ENCODE results near the gene BLMH.
"Not testable (repeated sequence)": the region's sequence is repeated elsewhere in the genome, so short reads cannot be mapped to it uniquely, and the experiment has no call there.

Gene BLMH

DNA sequence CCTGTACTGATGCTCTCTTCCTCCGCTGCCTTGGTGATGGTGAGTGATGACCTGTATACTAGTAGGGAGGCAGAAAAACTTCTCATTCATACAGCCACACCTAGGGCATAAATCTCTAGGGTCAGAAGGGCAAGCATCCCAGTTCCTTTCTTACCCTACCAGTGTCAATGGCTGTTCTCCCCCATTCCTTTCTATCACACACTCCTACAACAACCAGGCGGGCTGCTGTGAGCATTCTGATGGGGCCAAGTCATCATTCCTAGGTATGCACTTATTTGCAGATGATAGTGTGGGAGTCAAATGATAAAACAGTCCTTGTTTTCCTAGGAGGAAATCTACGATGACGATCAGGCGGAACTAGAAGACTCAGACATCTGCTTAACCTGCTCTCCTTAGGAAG, 42.3 kb downstream of the BLMH start:
- DNase-seq (ENCODE audit: low read depth in 3 of 3): no peak

DNA sequence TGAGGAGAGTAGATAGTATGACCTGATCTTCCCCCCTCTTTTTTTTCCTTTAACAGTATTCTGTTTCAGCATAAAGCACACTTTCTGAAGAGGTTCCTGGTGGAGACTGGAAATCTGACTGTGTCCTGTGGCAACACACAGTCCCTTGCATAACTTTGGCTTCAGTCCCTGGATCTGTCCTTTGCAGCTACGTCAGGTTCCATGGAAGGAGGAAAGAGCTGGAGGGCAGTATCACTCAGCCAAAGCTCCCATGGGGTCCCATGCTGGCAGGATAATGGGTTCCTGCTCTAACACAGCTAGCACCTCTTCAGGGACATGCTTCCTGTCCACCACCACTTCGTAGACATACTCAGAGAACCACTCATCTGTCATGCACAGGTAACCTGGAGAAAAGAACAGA, 43.0 kb downstream of the BLMH start:
- no peak for DNase-seq (ENCODE audit: low read depth in 3 of 3)

DNA sequence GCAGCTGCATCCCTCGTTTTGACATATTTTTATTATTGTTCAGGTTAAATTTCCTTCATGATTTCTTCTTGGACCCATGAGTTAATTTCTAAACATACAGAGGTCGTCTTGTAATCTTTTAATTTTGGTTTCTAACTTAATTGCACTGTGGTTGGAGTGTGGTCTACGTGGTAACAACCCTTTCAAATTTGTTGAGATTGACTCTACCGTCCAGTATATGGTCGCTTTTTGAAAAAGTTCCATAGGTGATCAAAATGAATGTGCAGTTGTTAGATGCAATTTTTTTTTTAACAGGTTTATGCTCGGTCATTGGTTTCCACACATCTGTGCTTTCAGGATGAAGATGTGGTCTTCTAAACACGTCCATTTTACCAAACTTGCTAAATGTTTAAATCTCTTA, 45.3 kb downstream of the BLMH start:
- no peak for DNase-seq (ENCODE audit: low read depth in 3 of 3)

- no peak for DNase-seq (ENCODE audit: low read depth in 3 of 3)
Measured at GRCh38 chr17:30244853-30245385, 46.8 kb downstream of the BLMH start.

DNA sequence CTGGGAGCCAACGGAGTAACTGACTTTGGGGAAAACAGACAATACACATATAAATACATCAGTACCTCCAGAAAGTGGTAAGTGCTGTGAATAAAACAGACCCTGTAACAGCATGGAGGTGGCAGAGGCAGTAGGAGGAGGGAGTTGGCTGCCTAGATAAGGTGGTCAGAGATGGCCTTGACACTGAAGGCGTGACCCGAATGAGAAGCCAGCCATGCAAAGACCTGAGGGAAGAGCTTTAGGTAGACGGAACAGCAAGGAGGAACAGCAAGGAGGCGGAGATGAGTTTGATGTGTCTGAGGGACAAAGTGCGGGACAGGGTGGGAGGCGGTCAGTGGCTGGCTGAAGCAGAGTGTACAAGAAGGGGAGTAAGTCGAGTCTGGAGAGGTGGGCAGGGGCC, 48.2 kb downstream of the BLMH start:
- no peak for DNase-seq (ENCODE audit: low read depth in 3 of 3)

GRCh38 chr17:30243002-30243401, 48.7 kb downstream of the BLMH start:
- DNase-seq (ENCODE audit: low read depth in 3 of 3): no peak

DNA sequence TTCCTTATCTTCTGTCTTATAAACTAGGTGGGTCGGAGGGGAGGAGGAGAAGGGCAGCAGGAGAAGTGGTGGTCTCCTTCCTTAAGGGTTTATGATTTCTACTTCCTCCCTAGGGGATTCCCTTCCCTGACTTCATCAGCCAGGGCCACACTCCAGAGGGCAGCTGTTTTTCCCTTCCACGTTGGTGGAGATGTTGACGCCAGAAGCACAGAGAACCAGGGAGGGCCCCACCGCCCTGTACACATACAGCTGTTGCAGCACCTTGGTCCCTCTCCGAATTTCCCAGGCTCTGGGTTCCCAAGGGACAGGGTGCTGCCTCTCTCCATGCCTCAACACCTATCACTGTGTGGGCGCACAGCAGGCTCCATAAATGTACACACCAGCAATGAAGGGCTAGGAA, 50.7 kb downstream of the BLMH start:
- no peak for DNase-seq (ENCODE audit: low read depth in 3 of 3)

- no peak for DNase-seq (ENCODE audit: low read depth in 3 of 3)
Measured at GRCh38 chr17:30240177-30240576, 51.6 kb downstream of the BLMH start.

GRCh38 chr17:30239089-30239462, 52.7 kb downstream of the BLMH start:
- no peak for DNase-seq (ENCODE audit: low read depth in 3 of 3)

- no peak for DNase-seq (ENCODE audit: low read depth in 3 of 3)
Measured at GRCh38 chr17:30238387-30239088, 53.2 kb downstream of the BLMH start.

GRCh38 chr17:30238003-30238344, 53.8 kb downstream of the BLMH start:
- no peak for DNase-seq (ENCODE audit: low read depth in 3 of 3)

- DNase-seq (ENCODE audit: low read depth in 3 of 3): no peak
Measured at GRCh38 chr17:30237296-30238002, 54.3 kb downstream of the BLMH start.

DNA sequence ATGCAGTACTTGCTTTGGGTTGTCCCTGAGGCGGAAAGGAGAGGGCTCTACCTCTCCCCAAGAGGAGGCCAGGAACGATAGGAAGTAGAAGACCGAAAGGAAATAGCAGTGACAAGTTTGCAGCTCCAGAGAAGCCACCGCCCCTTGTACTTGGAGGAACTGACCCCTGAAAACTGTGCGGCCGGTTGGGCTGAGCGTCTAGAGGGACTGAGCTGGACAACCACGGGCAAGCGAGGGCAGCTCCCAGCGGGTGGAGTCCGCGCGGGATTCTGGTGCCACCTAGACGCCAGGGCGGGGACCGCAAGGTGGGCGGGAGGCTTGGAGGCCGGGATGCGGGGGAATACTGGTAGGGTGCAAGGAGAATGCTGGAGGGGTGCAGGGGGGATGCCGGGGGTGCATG, 55.0 kb downstream of the BLMH start:
- DNase-seq (ENCODE audit: low read depth in 3 of 3): no peak

DNA sequence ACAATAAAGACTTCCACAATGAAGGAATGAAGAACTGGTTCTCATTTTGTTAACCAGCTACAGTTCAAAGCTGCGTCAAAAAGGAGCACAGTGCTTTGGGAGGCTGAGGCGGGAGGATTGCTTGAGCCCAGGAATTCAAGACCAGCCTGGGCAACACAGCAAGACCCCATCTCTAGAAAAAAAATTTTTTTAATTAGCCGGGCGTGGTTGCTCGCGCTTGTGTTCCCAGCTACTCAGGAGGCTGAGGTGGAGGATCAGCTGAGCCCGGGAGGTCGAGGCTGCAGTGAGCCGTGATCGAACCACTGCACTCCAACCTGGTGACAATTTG, 55.5 kb downstream of the BLMH start:
- DNase-seq (ENCODE audit: low read depth in 3 of 3): no peak

GRCh38 chr17:30235386-30236296, 56.1 kb downstream of the BLMH start, which contains the start of gene SLC6A4:
TSS of gene SLC6A4 (minus strand) at chr17:30235697. CDS start at chr17:30221958, 13,739 bp downstream.
- no peak for DNase-seq (ENCODE audit: low read depth in 3 of 3)

DNA sequence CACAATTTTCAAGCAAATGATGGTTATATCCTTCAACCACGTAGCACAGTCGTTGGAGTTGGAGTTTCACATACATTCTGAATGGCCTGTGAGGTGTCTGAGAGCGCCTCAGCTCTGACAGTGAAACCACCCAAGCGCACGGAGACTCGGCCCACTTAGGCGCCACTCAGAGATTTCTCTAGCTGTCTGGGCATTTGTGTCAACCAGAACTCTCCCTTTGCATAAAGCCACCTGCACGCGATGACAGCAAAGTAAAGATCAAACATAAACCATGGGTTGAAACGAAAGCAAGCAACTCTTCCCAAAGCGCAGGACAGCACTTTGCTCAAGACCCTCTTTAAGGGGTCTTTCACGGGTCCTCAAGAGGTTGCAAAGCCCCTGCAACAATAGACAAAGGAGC, 56.8 kb downstream of the BLMH start:
- no peak for DNase-seq (ENCODE audit: low read depth in 3 of 3)

DNA sequence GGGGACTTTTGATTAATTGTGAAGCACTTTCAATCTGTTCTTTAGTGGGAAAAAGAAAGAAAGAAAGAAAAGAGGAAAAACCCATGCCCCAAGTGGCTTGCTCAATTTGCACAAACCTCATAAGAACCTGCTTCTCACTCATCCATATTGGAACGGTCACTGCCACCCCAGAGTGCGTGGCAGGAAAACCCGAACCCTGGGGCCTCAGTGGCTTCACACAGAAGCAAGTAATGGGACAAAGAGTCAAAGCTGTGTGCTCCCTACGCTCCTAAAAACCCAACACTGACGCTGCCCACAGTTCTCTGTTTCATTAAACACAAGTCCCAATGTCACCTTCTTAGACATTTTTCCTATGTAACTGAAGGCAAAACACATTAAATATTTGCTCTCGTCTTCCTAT, 57.4 kb downstream of the BLMH start:
- DNase-seq (ENCODE audit: low read depth in 3 of 3): no peak

- no peak for DNase-seq (ENCODE audit: low read depth in 3 of 3)
Measured at GRCh38 chr17:30232824-30233427, 58.8 kb downstream of the BLMH start.

DNA sequence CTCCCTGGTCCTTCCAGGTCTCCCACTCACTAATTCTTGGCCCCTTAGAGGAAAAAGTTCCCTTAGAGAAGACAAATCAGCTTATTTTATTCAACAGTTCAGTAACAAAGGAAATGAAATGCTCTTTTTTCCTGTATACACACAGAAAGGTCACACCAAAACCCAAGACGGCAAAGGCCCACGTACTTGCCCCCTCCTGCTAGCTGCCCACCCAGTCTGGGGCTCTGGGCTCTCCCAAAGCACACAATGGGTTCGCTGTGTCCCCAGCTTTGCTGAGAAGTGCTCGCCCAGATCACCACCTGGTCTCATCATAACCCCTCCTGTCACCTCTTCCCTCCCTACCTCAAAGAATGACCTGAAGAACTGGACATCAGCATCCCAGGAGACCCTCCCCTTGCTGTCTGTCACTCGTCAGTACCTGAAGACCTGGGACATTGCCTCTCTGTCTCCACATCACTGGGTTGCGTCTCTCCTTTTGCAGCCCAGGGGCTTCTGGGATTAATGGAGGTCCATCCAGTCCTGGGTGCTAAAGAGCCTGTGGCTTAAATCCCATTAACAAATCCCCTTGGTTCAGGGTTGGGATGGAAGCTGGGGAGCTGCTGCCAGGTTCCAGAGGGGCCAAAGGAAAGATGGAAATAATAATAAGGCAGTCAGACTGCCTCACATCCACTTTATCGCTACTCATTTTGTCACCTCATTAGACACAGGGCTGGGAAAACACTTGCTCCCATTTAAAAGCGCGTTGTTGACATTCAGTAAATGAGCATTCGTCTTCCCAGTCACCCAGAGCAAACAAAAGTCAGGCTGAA, 59.5 kb downstream of the BLMH start:
- no peak for DNase-seq (ENCODE audit: low read depth in 3 of 3)

DNA sequence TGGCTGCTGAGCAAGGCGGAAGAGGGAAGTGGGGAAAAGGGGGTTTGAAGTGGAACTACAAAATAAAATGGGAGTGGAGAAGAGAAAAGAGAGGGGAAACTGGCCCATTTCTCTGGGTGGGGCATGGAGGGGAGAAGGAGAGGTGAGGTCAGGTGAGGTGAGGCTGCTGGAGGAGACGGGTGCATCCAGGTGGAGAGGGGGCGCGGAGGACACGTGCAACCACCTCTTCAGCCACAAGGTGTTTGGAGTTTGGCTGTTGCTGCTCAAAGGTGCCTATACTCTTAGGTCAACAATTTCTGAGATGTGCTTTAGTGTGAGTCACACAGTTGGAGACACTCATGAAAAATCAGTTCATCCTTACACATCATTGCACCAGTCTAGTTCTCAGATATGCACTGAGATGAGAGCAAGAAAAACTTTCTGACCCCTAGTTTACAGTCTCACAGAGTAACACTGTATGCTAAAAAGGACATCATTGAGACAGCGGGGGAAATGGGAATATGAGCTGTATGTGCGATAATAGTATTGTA, 61.1 kb downstream of the BLMH start:
- no peak for DNase-seq (ENCODE audit: low read depth in 3 of 3)

GRCh38 chr17:30230009-30230408, 61.7 kb downstream of the BLMH start:
- not testable (repeated sequence) for DNase-seq (ENCODE audit: low read depth in 3 of 3)

All from stimulated activated CD4-positive, alpha-beta T cell treated with anti-CD3 and anti-CD28 coated beads, TNF-alpha, amount 100 ng/mL, for 48 hours (primary cell).